Skin of body (tissue), 2 donors: Measurements from ENCODE around the gene PTAFR. TPM values are rescaled to one million over a fixed set of nuclear protein-coding genes. Genes with fewer than 3 reads are reported as not detected.
"Not testable (repeated sequence)": the region's sequence is repeated elsewhere in the genome, so short reads cannot be mapped to it uniquely, and the experiment has no call there.

Experiments
- DNase-seq: peaks from one replicate; lab custom pipeline; 2025; lab: John Stamatoyannopoulos, UW
- total RNA-seq: library from RNA; depleted of rRNA; stranded (reverse); fragments of >200 nt; gene quantifications from one replicate; pipeline ENCODE4 v1.2.3, GENCODE V29; 2014

PTAFR gene
- total RNA-seq, 1 donor from 2014 or later: 3.1 TPM

DNA sequence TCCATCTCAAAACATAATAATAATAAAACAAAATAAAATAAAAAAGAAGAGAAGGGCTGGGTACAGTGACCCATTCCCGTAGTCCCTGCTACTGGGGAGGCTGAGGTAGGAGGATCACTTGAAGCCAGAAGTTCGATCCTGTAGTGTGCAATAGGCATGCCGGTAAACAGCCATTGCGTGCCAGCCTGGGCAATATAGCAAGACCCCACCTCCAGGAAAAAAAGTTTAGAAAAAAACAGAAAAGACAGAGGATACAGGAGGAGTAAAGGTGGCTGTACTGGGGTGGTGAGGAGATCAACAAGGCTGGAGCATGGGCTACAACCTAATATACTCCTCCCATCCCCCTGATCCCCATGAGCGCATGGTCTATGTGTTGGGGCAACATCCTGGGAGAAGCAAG is 30.8 kb downstream of the PTAFR start:
- no peak for DNase-seq

DNA sequence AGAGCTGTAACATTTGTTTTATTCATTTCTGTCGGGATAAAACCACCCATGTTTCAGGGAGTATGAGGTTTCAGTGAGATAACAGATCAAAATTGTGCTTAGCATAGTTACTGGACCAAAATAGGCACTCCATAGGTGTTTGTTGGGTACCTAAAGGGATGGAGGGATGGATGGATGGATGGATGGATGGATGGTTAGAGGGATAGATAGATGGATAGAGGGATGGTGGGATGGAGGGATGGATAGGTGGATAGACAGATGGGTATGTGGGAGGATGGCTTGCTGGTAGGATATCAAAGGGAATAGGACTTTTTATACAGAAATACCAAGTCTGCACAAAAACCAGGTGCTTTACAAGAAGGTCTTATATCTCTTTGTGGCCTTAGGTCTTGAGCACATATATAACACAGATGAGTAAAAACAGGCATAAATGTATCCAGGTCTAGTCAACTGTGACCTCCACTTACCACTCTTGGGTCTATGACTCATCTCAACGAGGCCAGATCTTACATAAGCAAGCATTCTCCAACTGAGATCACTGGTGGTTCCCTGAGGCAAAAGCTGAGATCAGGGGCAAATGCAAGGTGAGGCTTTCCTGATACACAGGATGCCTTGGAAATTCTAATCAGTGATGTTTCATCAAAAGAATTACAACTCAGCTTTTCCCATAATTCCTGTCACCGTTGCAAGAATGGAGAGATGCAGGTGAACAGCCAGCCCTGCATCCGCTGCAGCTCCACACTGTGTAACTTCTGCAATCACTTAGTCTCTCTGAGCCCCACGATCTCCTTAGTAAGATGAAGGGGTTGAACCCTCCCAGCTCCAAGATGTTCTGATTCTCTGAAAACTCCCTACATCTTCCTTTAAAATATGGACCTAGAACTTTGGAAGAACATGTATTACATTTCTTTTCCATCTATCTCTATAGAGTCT is 32.0 kb downstream of the PTAFR start:
- DNase-seq: no peak

GRCh38 chr1:28143496-28144202 is 32.8 kb downstream of the PTAFR start:
- no peak for DNase-seq

DNA sequence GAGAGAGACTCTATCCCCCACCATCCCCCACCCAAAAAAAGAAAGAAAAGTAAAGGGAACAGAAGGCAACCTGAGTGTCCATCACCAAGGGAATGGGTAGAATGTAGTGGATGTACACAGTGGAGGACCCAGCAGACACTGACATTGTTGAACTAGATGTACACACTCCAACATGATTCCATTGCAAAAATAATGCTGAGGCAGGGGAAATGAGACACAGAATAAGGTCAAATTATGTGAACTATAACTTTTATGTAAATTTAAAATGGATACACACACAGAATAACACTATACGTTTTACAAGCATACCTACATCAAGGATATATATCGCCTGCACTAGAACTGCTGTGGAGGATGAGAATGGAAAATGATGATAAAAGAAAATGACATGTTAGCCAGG is 34.8 kb downstream of the PTAFR start:
- no peak for DNase-seq

GRCh38 chr1:28139866-28140265 is 36.6 kb downstream of the PTAFR start:
- DNase-seq: not testable (repeated sequence)

DNA sequence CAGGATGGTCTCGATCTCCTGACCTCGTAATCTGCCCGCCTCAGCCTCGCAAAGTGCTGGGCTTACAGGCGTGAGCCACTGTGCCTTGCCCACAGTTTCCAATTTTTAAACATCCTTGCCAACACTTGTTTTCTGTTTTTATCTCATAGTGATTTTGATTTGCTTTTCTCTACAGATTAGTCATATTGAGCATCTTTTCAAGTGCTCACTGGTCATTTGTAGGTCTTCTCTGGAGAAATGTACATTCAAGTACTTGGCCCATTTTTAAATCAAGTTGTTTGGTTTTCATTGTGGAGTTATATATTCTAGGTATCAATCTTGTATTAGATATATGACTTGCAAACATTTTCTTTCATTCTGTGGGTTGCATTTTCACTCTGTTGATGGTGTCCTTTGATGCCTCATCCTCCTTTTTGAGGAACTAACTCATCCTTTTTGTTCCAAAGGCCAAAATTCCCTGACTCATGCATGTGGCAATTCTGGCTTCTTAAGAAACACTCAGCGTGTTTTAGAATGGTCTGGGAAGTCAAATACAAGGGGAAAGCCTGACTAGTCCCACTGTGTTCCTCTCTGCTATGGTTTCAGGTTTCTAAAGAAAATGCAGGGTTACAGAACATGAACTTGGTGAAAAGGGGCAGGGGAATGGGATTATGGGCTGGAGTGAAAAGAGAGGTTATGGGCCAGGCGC is 37.3 kb downstream of the PTAFR start:
- DNase-seq: no peak

DNA sequence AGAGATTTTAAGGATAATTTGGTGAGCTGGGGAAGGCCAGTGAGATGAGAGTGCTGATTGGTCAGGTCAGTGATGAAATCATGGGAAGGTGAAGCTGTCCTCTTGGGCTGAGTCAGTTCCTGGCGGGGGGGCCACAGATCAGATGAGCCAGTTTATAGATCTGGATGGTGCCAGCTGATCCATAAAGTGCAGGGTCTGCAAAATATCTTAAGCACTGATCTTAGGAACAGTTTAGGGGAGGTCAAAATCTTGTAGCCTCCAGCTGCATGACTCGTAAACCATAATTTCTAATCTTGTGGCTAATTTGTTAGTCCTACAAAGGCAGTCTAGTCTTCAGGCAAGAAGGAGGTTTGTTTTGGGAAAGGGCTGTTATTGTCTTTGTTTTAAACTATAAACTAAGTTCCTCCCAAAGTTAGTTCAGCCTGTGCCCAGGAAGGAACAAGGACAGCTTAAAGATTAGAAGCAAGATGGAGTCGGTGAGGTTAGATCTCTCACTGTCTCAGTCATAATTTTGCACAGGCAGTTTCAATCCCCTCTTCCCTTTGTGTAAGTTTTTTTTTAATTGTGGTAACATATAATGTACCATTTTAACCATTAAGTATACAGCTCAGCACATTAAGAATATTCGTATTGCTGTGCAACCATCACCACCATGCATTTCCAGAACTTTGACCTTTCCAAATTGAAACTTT is 39.4 kb downstream of the PTAFR start:
- no peak for DNase-seq

DNA sequence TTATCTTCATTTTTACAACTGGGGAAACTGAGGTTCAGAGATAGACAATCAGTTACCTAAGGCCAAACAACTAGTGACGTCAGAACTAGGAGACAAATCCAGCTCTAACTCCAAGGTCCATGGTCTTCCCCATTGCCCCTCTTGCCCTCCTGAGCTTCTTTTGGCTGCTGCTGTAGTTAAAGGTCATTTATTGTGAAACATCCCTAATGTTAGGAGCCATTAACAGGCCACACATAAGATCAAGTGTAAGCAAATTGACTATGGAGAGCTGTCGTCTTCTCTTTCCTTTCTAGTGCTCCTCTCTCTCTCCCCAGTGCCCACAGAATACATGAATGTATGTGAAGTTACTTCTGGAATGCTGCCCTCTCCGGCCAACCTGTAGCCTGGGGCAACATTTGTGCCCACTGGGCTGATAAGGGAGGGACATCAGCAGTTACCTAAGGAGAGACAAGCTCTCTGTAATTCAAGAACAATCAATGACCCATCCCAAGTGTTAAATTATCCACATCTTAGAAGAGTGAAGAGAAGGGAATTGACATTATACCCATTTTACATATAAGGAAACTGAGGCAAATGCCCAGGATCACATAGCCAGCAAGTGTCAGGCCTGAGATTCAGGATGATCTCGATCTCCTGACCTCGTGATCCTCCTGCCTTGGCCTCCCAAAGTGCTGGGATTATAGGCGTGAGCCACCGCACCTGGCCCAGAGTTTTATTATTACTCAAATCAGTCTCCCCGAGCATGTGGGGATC is 40.1 kb downstream of the PTAFR start:
- no peak for DNase-seq

GRCh38 chr1:28135371-28136168 is 40.9 kb downstream of the PTAFR start:
- no peak for DNase-seq

GRCh38 chr1:28134651-28135207 is 41.8 kb downstream of the PTAFR start:
- DNase-seq: no peak

DNA sequence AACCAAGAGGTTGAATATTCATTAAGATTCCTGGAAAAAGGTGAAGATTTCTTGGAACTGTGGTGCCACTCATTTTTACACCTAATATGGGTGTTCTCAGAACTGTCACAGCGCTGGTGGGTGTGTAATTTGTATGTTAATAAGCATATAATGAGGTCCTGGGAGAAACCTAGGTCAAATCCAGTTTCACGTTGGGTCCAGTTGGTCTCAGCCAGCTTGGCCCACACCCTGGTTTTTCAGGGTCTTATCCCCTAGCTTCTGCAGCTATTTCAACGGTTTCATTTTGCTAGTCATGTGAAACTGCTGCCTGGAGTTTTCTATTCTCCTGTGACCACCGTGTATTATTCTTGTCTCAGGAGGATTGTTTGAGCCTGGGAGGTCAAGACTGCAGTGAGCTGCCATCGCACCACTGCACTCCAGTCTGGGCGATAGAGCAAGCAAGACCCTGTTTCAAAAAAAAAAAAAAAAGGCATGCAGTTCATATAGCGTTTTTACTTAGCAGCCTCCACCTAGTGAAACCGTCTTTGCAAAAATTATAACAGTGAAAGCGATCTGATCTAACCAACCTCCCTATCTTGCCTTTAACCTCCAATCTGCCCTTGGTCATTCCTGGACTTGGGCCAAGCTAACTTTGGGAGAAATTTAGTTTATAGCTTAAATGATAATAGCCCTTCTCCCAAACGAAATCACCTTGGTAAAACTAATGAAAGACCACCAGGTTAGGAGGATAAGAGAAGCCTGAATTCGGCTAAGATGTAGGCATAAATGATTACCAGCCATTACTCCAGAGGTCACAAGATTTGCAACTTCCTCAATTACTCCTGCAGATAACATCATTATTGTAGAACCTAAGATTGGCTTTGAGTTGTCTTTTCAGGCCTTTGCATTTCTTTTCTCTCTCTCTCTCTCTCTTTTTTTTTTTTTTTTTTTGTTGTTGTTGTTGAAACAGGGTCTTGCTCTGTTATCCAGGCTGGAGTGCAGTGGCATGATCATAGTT is 44.0 kb downstream of the PTAFR start:
- no peak for DNase-seq

DNA sequence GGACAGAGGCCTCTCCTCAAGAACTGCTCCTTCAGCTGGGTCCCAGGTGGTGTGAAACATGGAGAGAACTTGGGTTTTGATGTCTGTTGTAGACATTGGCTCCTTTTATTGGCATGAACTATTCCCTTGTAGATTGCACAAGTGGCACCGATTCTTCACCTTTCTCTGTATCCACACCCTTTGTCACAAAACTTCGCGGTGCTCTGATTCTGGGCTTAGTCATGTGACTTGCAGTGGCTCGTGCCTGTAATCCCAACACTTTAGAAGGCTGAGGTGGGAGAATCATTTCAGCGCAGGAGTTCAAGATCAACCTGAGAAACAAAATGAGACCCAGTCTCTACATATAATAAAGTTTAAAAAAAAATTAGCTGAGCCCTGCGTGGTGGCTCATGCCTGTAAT is 45.6 kb downstream of the PTAFR start:
- DNase-seq: no peak

GRCh38 chr1:28129150-28129549 is 47.3 kb downstream of the PTAFR start:
- no peak for DNase-seq

DNA sequence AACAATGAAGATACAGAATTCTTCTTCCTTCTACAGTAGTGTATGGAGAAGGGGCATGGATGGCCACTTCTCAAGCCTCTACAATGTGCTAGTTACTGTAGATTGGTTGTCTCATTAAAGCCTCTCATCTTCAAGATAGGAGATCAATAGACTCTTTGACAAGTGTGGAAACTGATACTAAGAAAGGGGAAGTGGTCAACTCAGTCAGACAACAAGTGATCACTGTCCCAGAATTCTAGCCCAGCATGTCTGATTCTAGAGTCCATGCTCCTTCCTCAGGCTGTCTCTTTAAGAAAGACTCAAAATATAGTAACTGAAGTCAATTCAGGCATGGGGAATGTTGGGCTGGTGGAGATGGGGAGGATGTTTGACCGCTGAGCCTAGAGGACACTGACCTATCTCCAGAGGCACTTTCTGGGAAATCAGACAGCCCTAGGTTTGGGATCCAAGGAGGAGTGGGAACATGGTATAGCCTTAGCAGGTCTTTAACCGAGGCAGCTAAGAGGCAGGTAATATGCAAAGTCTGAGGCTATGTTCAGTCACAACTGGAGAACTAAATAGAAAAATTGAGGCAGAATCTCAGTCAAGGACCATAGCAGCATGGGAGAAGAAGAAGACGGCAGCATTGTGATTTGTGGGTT is 48.8 kb downstream of the PTAFR start:
- DNase-seq: no peak

- DNase-seq: no peak
These were observed 49.6 kb downstream of the PTAFR start for GRCh38 chr1:28126783-28127490.

GRCh38 chr1:28126212-28126611 is 50.3 kb downstream of the PTAFR start:
- no peak for DNase-seq

- no peak for DNase-seq
These were observed 53.0 kb downstream of the PTAFR start for GRCh38 chr1:28123461-28123961.
